ENCODE results near the gene AKAP6.

The AKAP6 gene

DNA sequence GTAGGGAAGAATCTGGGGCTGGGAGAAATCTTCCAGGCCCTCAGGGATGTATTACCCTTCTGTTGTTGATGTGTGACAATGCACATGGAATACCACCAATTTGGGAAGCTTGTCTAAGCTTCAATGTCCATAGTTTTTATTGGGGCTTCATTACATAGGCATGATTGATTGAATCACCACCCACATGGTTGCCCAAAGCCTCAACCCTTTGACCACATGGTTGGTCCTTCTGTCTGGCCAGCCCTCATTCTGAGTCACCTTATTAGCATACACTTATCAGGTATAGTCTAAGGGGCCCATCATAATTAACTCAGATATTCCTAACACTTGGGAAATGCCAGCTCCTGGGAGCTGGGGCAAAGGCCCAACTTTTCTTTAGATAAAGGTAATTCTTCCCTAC is 93.3 kb downstream of the AKAP6 start:
- H3K27ac ChIP-seq = no peak overlapping the region
- no peak overlapping the region for H3K4me2 ChIP-seq (ENCODE audit: low read length)
- H2AFZ ChIP-seq = no peak overlapping the region
- no peaks in the 10 kb centered on the region for H3K27me3 ChIP-seq (ENCODE audit: control insufficient read depth, insufficient read depth, low read length)
- no peak overlapping the region for H3K4me3 ChIP-seq (ENCODE audit: low read depth, low read length)
- H3K36me3 ChIP-seq (ENCODE audit: control insufficient read depth, insufficient read depth, low read length) = no peaks in the 10 kb centered on the region
- H3K79me2 ChIP-seq = no peaks in the 10 kb centered on the region
- H3K9ac ChIP-seq = no peak overlapping the region
- H3K4me1 ChIP-seq = no peaks in the 10 kb centered on the region
- no peaks in the 10 kb centered on the region for H3K9me3 ChIP-seq (ENCODE audit: control insufficient read depth, low read length)
- TF ChIP-seq, protein P1, sequence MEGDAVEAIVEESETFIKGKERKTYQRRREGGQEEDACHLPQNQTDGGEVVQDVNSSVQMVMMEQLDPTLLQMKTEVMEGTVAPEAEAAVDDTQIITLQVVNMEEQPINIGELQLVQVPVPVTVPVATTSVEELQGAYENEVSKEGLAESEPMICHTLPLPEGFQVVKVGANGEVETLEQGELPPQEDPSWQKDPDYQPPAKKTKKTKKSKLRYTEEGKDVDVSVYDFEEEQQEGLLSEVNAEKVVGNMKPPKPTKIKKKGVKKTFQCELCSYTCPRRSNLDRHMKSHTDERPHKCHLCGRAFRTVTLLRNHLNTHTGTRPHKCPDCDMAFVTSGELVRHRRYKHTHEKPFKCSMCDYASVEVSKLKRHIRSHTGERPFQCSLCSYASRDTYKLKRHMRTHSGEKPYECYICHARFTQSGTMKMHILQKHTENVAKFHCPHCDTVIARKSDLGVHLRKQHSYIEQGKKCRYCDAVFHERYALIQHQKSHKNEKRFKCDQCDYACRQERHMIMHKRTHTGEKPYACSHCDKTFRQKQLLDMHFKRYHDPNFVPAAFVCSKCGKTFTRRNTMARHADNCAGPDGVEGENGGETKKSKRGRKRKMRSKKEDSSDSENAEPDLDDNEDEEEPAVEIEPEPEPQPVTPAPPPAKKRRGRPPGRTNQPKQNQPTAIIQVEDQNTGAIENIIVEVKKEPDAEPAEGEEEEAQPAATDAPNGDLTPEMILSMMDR (IDR thresholded peaks at IDR 0.05) = no peak

DNA sequence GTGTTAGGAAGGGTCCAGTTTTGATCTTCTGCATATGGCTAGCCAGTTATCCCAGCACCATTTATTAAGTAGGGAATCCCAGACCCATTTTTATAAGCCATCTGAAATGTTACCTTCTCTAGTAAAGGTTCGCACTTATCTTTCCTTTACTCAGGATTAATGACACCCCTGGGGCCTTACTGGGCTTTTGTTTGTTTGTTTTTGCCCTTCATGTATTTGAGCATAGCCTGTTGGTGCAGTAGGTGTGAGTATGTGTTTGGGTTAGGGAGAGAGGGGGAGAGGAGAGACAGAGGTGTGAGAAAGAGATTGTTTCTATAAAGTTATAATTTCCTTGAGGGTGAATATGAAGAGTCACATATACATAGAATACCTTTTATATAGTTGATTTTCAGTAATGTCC is 96.9 kb downstream of the AKAP6 start:
- H3K4me2 ChIP-seq (ENCODE audit: low read length) = no peak overlapping the region
- no peak overlapping the region for H3K27ac ChIP-seq
- H3K79me2 ChIP-seq = no peaks in the 10 kb centered on the region
- TF ChIP-seq, protein P1 (IDR thresholded peaks at IDR 0.05) = no peak
- H3K4me3 ChIP-seq (ENCODE audit: low read depth, low read length) = no peak overlapping the region
- no peaks in the 10 kb centered on the region for H3K27me3 ChIP-seq (ENCODE audit: control insufficient read depth, insufficient read depth, low read length)
- H3K4me1 ChIP-seq = no peaks in the 10 kb centered on the region
- no peaks in the 10 kb centered on the region for H3K9me3 ChIP-seq (ENCODE audit: control insufficient read depth, low read length)
- H3K36me3 ChIP-seq (ENCODE audit: control insufficient read depth, insufficient read depth, low read length) = no peaks in the 10 kb centered on the region
- no peak overlapping the region for H2AFZ ChIP-seq
- H3K9ac ChIP-seq = no peak overlapping the region

DNA sequence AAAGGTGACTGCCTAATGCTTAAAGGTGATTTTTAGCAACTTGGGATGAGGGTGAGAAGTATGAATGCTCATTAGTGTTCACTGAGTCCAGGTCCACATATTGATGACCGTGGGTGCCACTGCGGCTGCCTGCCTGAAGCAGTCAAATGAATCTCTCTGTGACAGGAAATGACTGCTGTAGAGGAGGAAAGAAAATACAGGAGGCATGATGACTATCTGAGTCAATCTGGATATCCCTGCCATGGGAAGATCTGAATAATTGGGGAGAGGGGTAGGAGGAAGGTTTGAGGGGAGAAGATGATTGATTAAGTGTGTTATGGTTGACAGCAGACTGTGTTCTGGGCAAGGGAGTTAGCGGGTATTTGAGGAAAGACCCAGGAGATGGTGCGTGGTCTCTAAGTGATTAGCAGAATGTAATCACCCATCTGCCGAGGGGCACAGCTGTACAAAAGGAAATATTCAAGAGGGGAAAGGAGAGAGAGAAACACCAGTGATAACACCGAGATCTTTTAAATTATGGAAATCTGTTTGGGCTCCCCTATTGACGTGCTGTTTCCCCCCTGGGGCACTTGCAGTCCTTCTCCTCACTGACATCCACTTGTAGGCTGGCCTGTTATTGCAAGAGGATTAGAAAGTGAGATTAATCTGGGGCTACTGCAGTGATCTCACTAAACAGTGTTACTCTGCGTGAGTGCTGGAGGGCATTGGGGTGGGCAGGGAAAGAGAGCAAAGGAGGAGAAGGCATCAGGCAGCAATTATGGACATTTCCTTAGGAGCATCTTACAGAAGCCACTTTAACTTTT is 97.7 kb downstream of the AKAP6 start:
- no peak overlapping the region for H3K4me3 ChIP-seq (ENCODE audit: low read depth, low read length)

DNA sequence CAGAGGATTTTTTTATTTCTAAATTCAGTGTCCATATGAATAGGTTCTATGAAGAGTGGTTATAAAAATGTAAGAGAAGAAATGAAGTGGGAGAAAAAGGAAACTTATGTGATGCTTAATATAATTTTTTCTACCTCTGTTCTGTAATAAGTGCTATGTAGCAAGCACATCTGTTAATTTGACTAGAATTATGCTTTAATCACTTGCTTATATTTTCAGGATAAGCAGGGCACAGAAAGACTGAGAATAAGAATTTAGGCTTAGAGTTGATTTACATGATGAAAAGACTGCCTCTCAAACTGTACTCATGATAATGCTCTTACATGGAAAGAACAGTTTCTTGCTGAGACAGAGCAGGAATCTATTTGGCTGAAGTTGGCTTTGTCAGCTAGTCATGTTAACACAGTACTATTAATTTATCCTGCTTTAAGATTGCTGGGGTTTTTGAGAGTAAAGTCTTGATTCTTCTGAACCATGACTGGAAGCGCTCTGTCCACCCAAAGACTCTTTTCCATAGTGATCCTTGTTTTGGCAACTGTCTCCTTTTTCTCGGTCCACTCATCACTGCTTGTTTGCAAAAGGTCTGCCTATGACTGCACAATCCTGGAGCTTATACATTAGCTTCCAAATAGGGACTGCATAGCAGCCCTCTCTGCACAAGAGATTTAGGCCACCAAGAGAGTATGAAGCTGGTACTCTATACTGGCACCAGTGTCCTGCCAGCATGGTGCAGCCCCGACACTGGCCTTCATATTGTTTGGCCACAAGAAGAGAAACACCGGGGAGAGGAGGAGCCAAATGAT is 98.8 kb downstream of the AKAP6 start:
- no peaks in the 10 kb centered on the region for H3K36me3 ChIP-seq (ENCODE audit: control insufficient read depth, insufficient read depth, low read length)
- TF ChIP-seq, protein P1 (IDR thresholded peaks at IDR 0.05) = no peak
- H3K4me3 ChIP-seq (ENCODE audit: low read depth, low read length) = no peak overlapping the region
- H3K4me2 ChIP-seq (ENCODE audit: low read length) = no peak overlapping the region
- no peak overlapping the region for H2AFZ ChIP-seq
- no peak overlapping the region for H3K27ac ChIP-seq
- no peaks in the 10 kb centered on the region for H3K79me2 ChIP-seq
- H3K4me1 ChIP-seq = no peaks in the 10 kb centered on the region
- no peak overlapping the region for H3K9ac ChIP-seq
- no peaks in the 10 kb centered on the region for H3K27me3 ChIP-seq (ENCODE audit: control insufficient read depth, insufficient read depth, low read length)
- no peaks in the 10 kb centered on the region for H3K9me3 ChIP-seq (ENCODE audit: control insufficient read depth, low read length)

More for the DNA sequence above, 97.7 kb downstream of the AKAP6 start:
- TF ChIP-seq, protein P1 (IDR thresholded peaks at IDR 0.05) = no peak
- H3K27me3 ChIP-seq (ENCODE audit: control insufficient read depth, insufficient read depth, low read length) = no peaks in the 10 kb centered on the region
- H3K4me2 ChIP-seq (ENCODE audit: low read length) = no peak overlapping the region
- no peaks in the 10 kb centered on the region for H3K79me2 ChIP-seq
- no peak overlapping the region for H3K9ac ChIP-seq
- no peak overlapping the region for H3K27ac ChIP-seq
- H3K36me3 ChIP-seq (ENCODE audit: control insufficient read depth, insufficient read depth, low read length) = no peaks in the 10 kb centered on the region
- H3K4me1 ChIP-seq = no peaks in the 10 kb centered on the region
- no peak overlapping the region for H2AFZ ChIP-seq
- H3K9me3 ChIP-seq (ENCODE audit: control insufficient read depth, low read length) = no peaks in the 10 kb centered on the region

All from parathyroid adenoma (tissue), 2 donors.